Stimulated activated CD4-positive, alpha-beta T cell treated with anti-CD3 and anti-CD28 coated beads, Interleukin-4, amount 100 ng/mL, for 24 hours (primary cell): ENCODE measurements around the gene TMEM212.
A peak's percentile ranks its signal among the peaks of the same experiment; 100 is the strongest.

Experiments used
- DNase-seq: peaks from one replicate; pipeline ENCODE4 v3.0.0-alpha.2; 2020

The TMEM212 gene

GRCh38 chr3:171842864-171843518, at the start of gene TMEM212:
TSS of gene TMEM212 (plus strand) at chr3:171843349. CDS start at chr3:171843384, 35 bp downstream.
- DNase-seq: no peak

GRCh38 chr3:171796625-171797264, 46.4 kb upstream of the TMEM212 start:
- no peak for DNase-seq

- no peak for DNase-seq
Observed at GRCh38 chr3:171797265-171797679, 45.9 kb upstream of the TMEM212 start.

GRCh38 chr3:171797873-171798272, 45.3 kb upstream of the TMEM212 start:
- no peak for DNase-seq

GRCh38 chr3:171799501-171799900, 43.6 kb upstream of the TMEM212 start:
- DNase-seq: no peak

GRCh38 chr3:171801738-171802589, 41.2 kb upstream of the TMEM212 start:
- DNase-seq: no peak

GRCh38 chr3:171802590-171802956, 40.6 kb upstream of the TMEM212 start:
- no peak for DNase-seq

GRCh38 chr3:171803044-171803443, 40.1 kb upstream of the TMEM212 start:
- no peak for DNase-seq

GRCh38 chr3:171804618-171805389, 38.3 kb upstream of the TMEM212 start:
- no peak for DNase-seq

GRCh38 chr3:171805687-171806086, 37.5 kb upstream of the TMEM212 start:
- no peak for DNase-seq

- no peak for DNase-seq
Observed at GRCh38 chr3:171806200-171807128, 36.7 kb upstream of the TMEM212 start.

- DNase-seq: no peak
Observed at GRCh38 chr3:171807129-171807675, 35.9 kb upstream of the TMEM212 start.

GRCh38 chr3:171807806-171808205, 35.3 kb upstream of the TMEM212 start:
- DNase-seq: no peak

- DNase-seq: no peak
Observed at GRCh38 chr3:171809611-171809860, 33.6 kb upstream of the TMEM212 start.

- DNase-seq: peak; percentile 31
Observed at GRCh38 chr3:171809861-171810628, 33.1 kb upstream of the TMEM212 start, which contains the start of gene PLD1. TSS of gene PLD1 (minus strand) at chr3:171810483. CDS start at chr3:171738051, 72,432 bp downstream.

- DNase-seq: no peak
Observed at GRCh38 chr3:171810629-171811294, 32.4 kb upstream of the TMEM212 start.

- DNase-seq: no peak
Observed at GRCh38 chr3:171811295-171811912, 31.7 kb upstream of the TMEM212 start.

- no peak for DNase-seq
Observed at GRCh38 chr3:171811913-171812335, 31.2 kb upstream of the TMEM212 start.

GRCh38 chr3:171812811-171813210, 30.3 kb upstream of the TMEM212 start:
- no peak for DNase-seq
